HG02852 (cell line): ENCODE data around the gene NEIL1.

Experiments
- ATAC-seq: cut with Tn5 transposase; IDR thresholded peaks from one replicate; pipeline ENCODE4 v1.9.1; 2021; ENCODE audit warnings: mild to moderate bottlenecking, moderate library complexity; ENCODE audit not compliant: unreplicated experiment

Gene NEIL1

DNA sequence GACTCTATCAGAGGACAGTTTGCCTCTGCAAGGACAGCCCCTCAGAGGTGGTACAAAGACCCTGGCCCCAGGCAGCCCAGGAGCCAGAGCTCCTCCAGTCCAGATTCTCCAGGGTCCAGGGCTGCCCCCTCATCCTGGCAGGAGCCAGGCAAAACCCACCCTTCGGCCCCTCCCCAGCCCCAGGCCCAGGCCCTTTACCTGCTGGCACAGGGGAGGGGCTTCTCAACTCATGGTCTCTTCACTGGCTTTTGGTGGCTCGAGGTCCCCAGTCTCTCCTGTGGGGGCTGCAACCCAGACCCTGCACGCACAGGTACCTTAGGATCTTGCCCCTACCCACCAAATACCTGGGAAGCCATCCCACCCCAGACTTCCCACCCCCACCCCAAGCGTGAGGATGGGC lies 8.5 kb downstream of the NEIL1 start:
- ATAC-seq = no peak

DNA sequence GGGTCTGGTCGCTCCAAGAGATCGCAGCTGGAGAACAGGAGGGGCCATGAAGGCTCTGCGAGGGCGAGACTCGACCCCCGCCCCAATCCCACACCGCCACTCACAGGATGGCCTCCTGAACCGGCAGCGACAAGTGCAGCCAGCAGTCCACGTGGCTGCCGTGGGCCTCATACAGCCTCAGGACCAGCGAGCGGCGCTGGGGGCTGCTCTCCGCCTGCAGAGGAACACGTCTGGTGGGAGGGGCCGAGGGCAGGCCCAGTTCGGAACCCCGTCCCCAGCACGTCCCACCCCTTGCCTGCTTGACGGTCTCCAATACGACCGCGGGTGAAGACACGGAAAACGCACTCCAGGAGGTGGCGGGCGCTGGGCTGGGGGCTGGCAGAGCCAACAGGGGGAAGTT lies 9.2 kb downstream of the NEIL1 start:
- ATAC-seq = no peak

DNA sequence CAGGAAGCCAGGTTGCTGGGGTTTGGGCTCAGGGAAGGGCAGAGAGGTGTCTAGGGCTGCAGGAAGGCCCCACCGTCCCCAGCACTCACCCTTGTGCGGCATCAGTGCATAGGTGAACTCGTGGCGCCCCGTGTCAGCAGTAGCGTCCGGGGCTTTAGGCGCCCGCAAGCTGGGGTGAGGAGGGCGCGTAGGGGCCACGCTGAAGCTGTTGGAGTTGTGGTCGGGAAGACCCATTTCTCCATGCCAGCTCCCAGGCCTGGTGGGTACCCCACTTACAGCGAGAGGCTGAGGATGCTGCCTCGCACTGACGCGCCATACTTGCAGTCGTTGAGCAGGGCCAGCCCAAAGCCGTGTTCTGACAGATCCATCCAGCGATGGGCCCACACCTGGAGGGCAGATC lies 9.7 kb downstream of the NEIL1 start:
- no peak for ATAC-seq

DNA sequence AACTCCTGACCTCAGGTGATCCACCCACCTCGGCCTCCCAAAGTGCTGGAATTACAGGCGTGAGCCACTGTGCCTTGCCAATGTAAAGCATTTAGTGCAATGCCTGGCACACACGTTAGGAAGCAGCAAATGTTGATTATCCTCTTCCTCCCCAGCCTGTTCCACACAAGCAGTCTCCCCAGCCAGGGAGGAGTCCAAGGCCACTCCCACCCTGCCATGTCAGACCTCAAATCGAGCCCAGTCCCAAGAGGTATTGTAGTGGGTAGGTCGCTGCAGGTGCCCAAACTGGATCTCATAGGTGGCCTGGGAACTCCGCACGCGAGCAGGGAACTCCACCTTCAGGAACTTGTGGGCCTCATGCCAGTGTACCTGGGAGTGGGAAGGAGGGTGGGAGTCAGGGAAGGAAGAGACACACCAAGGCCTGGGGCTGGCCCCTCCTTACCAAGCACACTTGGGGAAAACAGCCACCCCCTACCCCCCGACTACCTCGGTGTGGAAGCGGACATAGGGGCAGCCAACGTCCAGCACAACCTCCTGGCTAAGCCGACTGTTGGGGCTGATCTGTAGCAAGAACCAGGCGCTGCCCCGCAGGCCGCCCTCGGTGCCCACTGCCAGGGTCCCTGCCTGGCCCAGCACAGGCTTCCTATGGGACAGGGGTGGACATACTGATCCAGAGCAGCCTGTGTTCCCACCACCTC lies 11.3 kb downstream of the NEIL1 start:
- no peak for ATAC-seq

DNA sequence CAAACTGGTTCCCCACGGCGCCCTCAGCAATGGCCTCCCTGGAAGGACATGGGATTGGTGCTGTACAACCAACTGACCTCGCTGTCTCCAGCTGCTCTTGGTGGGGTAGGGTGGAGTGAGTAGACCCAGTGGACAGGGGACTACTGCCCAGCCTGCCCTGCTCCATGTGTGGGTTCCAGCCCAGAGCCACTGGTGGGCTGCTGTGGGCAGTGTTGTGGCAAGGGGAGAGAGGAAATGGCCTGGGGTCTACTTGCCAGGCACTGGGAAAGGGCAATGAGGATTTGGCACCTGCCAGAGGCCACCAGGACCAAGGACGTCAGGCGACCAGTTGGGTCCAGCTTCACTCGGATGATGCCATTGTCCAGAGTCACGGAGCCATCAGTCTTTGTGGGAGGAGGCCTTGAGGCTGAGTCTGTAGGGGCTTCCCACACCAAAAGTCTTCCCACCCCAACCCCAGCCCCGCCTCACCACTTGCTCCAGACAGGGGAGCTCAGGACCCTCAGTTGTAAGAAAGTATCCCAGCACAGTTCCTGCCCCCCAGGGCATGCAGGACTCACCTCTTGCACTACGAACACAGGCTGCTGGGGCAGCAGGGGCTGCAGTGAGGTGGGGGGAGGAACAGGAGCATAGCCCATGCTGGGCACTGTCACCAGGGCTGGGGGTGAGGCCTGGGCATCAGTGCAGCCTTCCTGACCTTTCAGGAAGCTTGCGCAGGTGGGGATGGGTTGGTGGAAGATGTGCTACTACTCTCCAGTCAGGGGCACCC lies 12.1 kb downstream of the NEIL1 start:
- ATAC-seq = no peak

DNA sequence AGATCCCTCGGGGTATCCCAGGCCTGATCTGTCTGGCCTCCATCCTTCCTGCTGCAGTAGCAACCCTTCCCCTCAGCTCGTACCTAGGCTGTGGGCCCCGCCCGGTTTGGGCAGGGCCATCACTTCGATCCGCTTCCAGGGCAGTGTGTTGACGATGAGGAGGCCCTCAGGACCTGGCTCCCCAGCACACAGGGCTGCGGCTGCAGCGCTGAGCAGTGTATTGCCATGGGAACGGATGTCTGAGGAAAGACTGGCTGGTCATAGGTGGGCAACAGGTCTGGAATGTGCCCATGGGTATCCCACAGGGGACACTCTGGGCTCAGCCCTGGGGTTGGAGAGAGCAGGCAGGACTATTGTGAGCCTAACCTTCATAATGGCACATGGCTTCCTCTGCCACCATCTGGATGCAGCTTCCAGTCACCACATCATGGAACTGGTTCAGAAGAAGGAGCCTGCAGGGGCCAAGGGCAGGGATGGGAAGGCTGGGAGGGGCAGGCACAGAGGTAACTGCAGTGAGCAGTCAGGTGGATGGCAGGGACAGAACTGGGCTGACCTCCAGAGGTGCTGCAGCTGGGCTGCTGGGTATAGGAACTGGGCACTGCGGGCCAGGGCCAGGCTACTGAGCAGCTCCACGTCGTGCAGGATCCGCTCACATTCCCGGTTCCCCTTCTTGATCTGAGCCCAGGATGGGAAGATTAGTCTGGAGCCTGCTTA lies 12.9 kb downstream of the NEIL1 start:
- ATAC-seq = no peak

DNA sequence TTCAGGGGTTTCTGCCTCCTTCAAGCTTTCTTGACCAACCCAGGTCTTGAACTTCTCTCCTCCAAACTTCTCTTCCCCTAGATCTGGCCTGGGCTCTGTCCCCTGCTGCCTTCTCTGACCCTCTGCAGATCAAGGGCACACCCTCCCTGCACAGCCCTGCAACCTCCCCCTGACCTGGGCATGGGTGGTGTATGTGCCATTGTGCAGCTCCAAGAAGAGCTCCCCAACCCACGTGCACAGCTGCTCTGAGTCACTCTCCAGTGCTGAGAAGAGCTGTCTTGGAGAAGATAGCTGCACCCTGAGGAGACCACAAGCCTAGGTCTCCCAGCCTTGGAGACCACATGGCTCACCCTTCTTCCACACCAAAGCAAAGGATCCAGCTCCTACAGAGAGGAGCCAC lies 13.6 kb downstream of the NEIL1 start:
- ATAC-seq = no peak

DNA sequence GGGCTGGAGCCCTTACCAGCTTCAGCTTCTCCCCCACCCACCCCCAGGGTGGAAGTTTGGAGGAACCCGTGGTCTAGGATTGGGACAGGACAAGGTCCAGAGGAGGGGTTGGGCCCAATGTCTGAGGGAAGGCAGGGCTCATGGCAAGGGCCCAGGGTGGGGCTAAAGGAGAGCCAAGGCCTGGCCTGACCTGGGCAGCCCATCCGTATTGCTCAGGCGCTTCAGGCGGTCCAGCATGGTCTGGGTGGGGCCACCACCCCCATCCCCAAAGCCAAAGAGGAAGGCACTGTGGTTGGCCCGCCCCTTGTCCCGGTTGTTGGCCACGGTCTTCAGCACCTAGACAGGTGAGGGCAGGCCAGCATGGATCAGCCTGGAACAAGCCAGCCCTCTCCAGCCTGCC lies 14.0 kb downstream of the NEIL1 start:
- ATAC-seq = no peak

DNA sequence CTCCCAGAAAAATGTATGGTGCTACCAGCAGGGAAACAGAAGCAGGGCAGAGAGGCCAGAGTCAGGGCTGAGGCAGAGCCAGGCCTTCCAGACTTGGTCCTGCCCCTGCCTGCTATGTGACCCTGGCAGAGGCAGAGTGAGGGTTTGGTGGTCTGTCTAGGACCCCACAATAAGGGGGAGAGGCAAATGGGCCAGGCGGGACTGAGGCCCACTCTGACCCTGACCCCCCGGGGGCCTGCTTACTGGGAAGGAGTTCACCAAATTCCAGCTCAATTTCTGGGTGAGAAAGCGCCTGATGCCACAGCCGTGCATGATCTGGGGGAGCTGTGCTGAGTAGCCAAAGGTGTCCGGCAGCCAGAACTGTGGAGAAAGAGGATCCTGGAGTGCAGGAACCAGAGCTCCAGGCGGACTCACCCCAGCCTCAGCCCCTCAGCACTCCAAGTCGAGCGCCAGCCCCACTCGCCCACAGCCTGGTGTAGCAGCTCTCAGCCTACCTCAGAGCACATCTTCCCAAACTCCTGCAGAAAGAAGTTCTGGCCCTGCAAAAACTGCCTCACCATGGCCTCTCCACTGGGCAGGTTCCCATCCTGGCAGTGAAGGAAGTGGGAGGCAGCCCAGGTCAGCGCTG lies 14.6 kb downstream of the NEIL1 start:
- ATAC-seq = no peak

DNA sequence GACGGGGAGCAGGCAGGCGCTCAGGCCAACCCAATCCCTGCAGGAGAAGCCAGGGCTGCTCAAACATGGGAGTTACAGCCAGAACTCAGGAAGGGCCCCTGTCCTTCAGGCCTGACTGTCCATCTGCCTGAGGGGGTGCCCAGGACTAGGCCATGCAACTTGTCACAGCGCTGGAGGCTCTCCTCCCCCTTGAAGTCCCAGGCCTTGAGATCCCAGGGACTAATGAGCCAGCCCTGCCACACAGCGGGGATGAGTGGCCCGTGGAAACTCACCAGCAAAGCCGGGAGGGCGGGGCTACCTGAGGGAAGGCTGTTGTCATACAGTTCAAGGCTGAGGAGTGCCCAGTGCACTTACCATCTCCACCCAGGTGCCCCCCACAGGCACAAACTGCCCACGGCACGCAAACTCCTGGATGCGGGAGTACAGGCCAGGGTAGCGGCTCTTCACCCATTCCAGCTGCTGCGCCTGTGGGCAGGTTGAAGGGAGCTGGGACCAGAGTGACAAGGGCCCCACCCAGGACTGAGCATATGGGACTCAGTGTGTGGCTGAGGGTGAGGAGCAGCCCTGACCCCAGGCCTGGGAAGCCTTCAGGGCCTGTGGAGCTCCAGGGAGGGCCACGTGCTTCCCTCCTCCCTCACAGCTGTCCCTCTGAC lies 15.3 kb downstream of the NEIL1 start:
- ATAC-seq = no peak

DNA sequence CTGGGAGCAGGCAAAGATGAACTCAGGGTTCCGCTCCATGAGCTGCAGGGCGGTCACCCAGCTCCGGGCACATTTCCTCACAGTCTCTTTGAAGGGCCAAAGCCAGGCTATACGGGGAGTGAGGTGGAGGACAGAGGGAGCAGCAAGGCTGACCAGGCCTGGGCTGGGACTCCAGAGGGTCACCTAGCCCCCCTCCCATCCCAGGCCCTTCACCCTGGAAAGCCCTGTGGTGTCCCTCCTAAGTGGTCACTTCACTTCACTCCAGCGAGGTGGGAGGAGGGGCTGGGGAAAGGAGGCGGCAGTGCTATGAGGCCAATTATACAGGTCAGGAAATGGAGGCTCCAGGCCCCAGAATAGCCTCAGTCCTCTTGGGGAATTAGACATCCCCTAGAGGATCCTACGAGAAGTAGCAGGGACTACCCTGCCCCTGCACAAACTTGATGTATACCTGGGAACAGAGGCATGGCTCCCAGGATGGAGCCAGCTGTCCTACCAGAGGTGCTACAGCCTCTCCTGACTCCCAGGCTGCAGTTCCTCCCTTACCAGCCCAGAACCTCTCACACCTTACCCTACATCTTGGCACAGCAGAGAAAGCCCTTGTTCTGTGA lies 15.9 kb downstream of the NEIL1 start:
- ATAC-seq = no peak

DNA sequence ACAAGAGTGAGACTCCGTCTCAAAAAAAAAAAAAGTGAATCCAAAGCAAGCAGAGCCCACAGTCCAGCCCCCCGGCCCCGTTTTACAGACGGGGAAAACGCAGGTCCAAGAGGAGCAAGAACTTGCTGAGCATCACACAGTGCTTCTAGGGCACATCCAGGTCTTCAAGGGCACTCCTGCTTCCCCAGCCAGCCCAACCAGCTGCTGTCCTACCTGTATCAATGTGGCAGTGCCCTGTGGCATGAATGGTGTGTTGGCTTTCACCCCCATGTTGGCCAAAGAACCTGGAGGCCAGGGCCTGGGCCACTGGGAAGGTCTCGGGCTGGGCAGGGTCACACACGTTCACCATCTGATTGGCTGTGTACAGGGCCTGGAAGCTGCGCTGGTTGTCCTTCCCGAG lies 16.9 kb downstream of the NEIL1 start:
- ATAC-seq = no peak

DNA sequence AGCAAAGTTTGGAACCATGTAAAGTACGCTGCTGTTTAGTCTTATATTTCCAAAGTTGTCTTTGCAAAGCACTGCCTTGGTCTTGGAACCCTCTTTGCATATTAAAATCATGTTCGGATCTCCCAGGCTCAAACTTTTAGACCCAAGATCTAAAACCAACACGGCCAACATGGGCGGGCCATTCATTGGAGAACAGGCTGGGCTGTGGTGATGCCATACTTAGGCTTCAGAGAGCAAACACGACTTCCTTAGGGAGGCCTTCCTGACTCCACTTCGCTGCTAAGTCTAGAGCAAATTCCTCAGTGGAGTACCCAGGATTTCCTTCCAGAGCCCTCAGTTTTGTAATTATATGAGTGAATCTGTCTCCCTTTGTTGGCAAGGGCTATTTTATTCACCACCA lies 18.0 kb downstream of the NEIL1 start:
- ATAC-seq = no peak

DNA sequence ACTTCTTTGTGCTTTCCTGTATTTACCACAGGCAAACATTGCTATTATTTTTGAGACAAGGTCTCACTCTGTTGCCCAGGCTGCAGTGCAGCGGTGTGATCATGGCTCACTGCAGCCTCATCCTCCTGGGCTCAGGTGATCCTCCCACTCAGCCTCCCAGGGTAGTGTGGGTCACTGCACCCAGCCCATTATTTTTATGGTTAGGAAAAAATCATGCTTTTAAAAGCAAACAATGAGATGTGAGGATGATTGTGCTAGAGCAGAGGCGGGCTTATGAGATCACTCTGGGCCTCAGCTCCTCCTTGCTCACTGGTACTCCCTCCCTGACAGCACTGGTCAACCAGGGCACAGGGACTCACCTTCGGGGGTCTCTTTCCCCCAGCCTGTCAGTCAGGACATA lies 19.3 kb downstream of the NEIL1 start:
- ATAC-seq = no peak

DNA sequence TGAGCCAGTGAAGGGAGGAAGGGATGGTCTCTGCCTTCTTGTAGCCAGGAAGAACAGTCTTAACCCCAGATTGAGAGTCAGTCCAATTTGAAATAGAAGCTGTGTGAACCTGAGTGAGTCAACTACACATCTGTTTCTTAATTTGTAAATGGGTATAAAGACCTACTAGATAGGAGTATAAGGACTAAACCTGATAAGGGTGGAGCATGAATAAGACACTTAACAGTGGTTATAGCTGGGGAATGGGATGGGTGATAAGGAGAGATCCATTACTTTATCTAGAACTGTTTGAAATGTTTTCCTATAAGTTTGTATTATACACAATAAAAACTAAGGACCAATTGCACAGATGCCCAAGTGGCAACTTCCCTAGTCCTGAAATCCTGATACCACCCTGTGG lies 20.2 kb downstream of the NEIL1 start:
- ATAC-seq = no peak

DNA sequence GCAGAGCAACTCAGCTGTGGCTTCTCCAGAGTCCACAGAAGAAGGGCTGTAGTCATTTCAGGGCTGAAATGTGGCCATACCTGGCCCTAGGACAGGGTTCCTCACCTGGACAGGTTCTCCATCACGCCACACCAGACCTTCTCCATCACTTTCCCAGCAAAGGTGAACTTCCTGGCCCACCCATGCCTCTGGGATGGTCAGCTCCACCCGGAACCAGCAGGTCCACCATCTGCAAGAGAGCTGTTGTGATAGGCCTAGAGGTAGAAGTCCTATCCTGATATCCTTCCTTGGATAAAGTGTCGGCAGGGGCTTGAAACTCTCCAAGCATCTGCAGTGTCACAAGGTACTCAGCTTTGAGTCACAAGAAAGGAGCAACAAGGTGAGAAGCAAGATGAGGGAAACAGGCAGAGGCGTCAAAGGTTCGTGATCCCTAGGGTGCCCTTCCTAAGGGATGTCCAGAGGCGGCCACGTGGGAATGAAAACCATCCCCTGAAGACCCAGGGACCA lies 20.6 kb downstream of the NEIL1 start:
- no peak for ATAC-seq

DNA sequence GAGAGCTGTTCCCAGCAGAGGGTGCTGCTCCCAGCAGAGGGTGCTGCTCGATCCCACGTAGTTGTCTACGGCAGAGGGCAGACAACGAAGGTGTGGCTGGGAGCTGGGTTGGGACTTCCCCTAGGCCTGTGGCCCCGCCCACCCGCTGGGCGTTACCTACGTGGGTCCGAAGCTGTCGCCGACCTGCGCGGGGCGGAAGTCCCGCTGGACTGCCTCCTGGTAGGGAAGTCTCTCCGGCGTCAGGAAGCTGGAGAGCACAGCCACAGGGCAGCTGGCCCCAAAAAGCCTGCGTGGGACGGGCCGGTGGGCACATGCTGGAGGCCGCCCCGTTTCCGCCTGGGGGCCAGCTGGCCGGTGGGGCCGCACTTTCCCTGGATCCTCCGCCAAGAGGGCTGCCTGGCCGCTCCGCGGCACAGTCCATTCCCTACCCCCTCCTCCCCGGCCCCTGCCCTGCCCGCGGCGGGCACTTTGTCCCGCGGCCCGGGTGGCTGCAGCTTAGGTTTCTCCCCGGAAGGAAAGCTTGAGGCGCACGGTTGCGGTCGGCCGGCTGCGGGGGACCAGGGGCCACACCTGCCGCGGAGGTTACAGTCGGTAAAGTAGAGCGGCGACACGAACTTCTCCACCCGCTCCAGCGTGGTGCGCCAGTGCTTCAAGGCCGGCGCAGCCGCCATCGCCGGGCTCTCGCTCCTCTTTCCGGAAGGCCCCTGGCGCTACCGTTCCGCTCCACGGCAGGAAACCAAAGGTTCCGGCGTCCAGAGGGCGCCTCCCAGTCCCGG lies 21.3 kb downstream of the NEIL1 start, which contains the start of gene MAN2C1:
Gene MAN2C1, minus strand, starts transcription at position 695 of the 776 bp plus-strand sequence. Its CDS starts 24 bp downstream, at position 671.
- ATAC-seq = peak; percentile 87

DNA sequence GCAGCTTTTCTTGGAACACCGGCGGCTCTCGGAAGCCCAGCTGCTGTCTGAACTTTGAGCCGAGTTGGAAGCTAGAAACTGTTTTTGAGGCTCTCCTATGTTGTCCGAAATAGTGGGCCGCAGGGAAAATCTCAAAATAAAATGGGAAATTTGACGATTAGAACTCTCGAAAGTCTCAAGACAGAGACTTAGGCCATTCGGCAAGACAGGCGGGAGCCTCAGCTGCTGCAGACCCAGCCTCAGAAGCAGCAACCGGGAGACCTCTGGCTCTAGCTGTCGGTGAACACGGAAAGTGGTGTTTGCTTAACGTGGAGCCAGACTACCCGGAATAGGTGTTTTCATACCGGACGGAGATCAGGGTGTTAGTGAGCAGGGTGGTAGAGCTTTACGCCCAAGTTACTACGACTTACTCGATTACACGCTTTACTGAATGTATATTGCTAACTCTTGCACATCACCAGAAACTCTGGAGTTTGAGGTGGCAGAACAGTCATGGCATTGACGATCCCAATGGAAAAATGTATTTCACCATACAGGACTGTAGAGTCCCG lies 21.9 kb downstream of the NEIL1 start:
- no peak for ATAC-seq

DNA sequence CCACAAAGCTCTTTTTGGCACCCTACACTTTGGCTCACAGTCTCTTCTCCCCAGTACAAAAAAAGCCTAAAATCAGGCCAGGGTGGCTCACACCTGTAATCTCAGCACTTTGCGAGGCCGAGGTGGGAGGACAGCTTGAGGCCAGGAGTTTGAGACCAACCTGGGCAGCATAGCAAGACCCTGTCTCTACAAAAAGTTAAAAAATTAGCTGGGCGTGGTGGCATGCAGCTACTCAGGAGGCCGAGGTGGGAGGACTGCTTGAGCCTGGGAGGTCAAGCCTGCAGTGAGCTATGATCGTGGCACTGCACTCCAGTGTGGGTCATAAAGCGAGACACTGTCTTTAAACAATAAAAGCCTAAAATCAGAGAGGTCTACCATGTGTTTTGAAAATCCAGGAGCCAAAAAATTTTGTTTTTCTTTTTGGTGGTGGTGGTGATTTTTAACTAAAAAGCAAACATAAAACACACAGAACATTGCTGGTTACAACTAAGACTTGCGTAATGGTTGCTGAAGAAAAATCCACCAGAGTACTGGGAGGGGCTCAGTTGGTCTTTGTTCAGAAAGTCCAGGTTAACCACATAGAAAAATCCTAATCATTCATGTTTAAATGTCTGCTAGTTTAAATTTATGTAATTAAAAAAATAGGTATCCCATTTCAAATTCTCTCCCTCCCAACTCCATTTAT lies 23.2 kb downstream of the NEIL1 start:
- no peak for ATAC-seq
